Chondrocyte (in vitro differentiated cells): Measurements from ENCODE around the gene HDAC9. TPM values are rescaled to one million over a fixed set of nuclear protein-coding genes. Genes with fewer than 3 reads are reported as not detected.

Experiments
- DNase-seq: peaks from one replicate; pipeline ENCODE4 v3.0.0; 2021; ENCODE audit warnings: mixed read lengths, low spot score
- H3K27ac Mint-ChIP-seq: one replicate; pipeline ENCODE4 v1.8.0; 2021; ENCODE audit warnings: mild to moderate bottlenecking, moderate library complexity, mixed read lengths; ENCODE audit not compliant: unreplicated experiment
- H3K27me3 Mint-ChIP-seq: 2 replicates; pipeline ENCODE4 v1.8.0; 2021; ENCODE audit warnings: low read depth, mixed read lengths
- H3K36me3 Mint-ChIP-seq: 2 replicates; pipeline ENCODE4 v1.8.0; 2021; ENCODE audit warnings: low read depth, mixed read lengths
- H3K4me1 Mint-ChIP-seq: 2 replicates; pipeline ENCODE4 v1.8.0; 2021; ENCODE audit warnings: low read depth, mild to moderate bottlenecking, mixed read lengths
- H3K4me3 Mint-ChIP-seq: one replicate; pipeline ENCODE4 v1.8.0; 2021; ENCODE audit warnings: mild to moderate bottlenecking, moderate library complexity, mixed read lengths; ENCODE audit not compliant: unreplicated experiment
- H3K9me3 Mint-ChIP-seq: 2 replicates; pipeline ENCODE4 v1.8.0; 2021; ENCODE audit warnings: low read depth, mixed read lengths
- total RNA-seq: library from RNA; stranded (reverse); gene quantifications from 3 replicates; pipeline ENCODE4 v1.2.1, GENCODE V29; 2021
- TF ChIP-seq, protein P1 (sequence below): fragments of 200-600 bp; sonication (generic); IDR thresholded peaks from 2 replicates; pipeline ENCODE4 v1.5.0; 2021; ENCODE audit warnings: antibody characterized with exemption, mild to moderate bottlenecking, moderate library complexity

Gene HDAC9
- total RNA-seq, 1 donor from 2014 or later: 5.9 TPM

DNA sequence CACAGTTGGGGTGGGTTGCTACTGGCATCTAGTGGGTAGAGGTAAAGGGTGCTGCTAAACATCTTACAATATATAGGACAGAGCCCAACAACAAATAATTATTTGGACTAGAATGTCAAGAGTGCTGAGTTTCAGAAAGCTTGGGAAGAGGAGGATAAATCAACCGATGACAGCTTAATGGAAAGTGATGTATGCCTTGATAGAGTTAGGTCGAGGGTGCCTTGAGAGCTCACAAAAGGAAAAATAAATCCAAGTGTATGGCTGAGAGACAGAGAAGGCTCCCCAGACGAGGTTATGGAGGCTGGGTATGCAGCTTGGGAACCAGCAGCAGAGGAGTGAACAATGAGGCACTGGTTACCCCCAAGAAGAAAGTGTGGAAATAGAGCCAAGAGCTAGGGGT lies 211.1 kb downstream of the HDAC9 start:
- no peak for DNase-seq
- no peak overlapping the region for H3K27ac Mint-ChIP-seq
- peaks cover 4% of the 10 kb centered on the region for H3K4me1 Mint-ChIP-seq
- H3K36me3 Mint-ChIP-seq: no peaks in the 10 kb centered on the region
- TF ChIP-seq, protein P1, sequence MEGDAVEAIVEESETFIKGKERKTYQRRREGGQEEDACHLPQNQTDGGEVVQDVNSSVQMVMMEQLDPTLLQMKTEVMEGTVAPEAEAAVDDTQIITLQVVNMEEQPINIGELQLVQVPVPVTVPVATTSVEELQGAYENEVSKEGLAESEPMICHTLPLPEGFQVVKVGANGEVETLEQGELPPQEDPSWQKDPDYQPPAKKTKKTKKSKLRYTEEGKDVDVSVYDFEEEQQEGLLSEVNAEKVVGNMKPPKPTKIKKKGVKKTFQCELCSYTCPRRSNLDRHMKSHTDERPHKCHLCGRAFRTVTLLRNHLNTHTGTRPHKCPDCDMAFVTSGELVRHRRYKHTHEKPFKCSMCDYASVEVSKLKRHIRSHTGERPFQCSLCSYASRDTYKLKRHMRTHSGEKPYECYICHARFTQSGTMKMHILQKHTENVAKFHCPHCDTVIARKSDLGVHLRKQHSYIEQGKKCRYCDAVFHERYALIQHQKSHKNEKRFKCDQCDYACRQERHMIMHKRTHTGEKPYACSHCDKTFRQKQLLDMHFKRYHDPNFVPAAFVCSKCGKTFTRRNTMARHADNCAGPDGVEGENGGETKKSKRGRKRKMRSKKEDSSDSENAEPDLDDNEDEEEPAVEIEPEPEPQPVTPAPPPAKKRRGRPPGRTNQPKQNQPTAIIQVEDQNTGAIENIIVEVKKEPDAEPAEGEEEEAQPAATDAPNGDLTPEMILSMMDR: no peak
- H3K9me3 Mint-ChIP-seq: no peaks in the 10 kb centered on the region
- H3K4me3 Mint-ChIP-seq: no peak overlapping the region
- H3K27me3 Mint-ChIP-seq: no peaks in the 10 kb centered on the region

GRCh38 chr7:18708204-18708603 lies 212.7 kb downstream of the HDAC9 start:
- H3K9me3 Mint-ChIP-seq: no peaks in the 10 kb centered on the region
- no peaks in the 10 kb centered on the region for H3K27me3 Mint-ChIP-seq
- TF ChIP-seq, protein P1: no peak
- DNase-seq: no peak
- H3K4me3 Mint-ChIP-seq: no peak overlapping the region
- H3K36me3 Mint-ChIP-seq: no peaks in the 10 kb centered on the region
- H3K27ac Mint-ChIP-seq: no peak overlapping the region
- H3K4me1 Mint-ChIP-seq: peaks cover 4% of the 10 kb centered on the region

GRCh38 chr7:18715988-18716387 lies 220.4 kb downstream of the HDAC9 start:
- H3K27me3 Mint-ChIP-seq: no peaks in the 10 kb centered on the region
- no peak overlapping the region for H3K27ac Mint-ChIP-seq
- TF ChIP-seq, protein P1: no peak
- H3K4me1 Mint-ChIP-seq: peaks cover 9% of the 10 kb centered on the region
- no peak overlapping the region for H3K4me3 Mint-ChIP-seq
- no peaks in the 10 kb centered on the region for H3K9me3 Mint-ChIP-seq
- DNase-seq: no peak
- H3K36me3 Mint-ChIP-seq: no peaks in the 10 kb centered on the region

GRCh38 chr7:18721429-18721828 lies 225.9 kb downstream of the HDAC9 start:
- Mint-ChIP-seq H3K27me3 (no peaks in the 10 kb centered on the region), H3K36me3 (no peaks in the 10 kb centered on the region), H3K27ac (no peak overlapping the region), H3K4me3 (no peak overlapping the region), H3K4me1 (no peaks in the 10 kb centered on the region), H3K9me3 (no peaks in the 10 kb centered on the region)
- TF ChIP-seq, protein P1: no peak
- DNase-seq: no peak

DNA sequence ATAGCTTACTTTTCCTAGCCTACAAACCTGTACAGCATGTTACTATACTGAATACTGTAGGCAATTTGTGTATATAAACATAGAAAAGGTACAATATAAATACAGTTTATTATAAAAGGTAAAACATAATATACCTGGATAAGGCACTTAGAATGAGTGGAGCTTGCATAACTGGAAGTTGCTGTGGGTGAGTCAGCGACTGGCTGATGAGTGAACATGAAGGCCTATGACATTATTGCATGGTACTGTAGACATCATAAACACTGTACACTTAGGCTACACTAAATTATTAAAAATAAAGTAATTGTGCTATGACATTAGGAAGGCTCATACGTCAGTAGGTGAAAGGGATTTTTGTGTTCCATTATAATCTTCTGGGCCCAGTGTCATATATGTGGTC lies 228.8 kb downstream of the HDAC9 start:
- no peaks in the 10 kb centered on the region for H3K27me3 Mint-ChIP-seq
- no peak for DNase-seq
- no peaks in the 10 kb centered on the region for H3K36me3 Mint-ChIP-seq
- no peak overlapping the region for H3K4me3 Mint-ChIP-seq
- TF ChIP-seq, protein P1: no peak
- H3K9me3 Mint-ChIP-seq: no peaks in the 10 kb centered on the region
- no peak overlapping the region for H3K27ac Mint-ChIP-seq
- no peaks in the 10 kb centered on the region for H3K4me1 Mint-ChIP-seq
